ENCODE data around the gene ZFYVE28.

The ZFYVE28 gene

DNA sequence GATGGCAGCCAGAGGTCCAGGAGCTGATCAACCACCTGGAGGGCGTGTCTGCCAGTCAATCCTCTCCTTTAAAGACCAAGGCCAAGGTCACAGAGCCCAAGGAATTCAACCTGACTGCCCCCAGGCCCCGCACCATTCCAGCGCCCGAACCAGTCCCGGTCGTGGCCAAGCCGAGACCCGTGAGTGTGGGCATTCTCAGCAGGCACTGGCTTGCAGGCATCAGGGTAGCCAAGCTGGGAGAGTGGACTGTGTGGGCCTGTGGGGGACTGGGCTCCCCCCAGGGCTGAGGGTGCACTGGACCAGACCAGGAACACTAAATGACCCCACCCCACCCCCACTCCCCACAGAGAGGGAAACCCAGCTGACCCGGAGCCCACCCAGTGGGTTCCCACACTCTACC, 26.7 kb upstream of the ZFYVE28 start:
- DNase-seq (ENCODE audit: low read depth): no peak
- TF ChIP-seq, protein P1, sequence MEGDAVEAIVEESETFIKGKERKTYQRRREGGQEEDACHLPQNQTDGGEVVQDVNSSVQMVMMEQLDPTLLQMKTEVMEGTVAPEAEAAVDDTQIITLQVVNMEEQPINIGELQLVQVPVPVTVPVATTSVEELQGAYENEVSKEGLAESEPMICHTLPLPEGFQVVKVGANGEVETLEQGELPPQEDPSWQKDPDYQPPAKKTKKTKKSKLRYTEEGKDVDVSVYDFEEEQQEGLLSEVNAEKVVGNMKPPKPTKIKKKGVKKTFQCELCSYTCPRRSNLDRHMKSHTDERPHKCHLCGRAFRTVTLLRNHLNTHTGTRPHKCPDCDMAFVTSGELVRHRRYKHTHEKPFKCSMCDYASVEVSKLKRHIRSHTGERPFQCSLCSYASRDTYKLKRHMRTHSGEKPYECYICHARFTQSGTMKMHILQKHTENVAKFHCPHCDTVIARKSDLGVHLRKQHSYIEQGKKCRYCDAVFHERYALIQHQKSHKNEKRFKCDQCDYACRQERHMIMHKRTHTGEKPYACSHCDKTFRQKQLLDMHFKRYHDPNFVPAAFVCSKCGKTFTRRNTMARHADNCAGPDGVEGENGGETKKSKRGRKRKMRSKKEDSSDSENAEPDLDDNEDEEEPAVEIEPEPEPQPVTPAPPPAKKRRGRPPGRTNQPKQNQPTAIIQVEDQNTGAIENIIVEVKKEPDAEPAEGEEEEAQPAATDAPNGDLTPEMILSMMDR (IDR thresholded peaks at IDR 0.05; ENCODE audit: low read depth, low read length, missing control alignments): no peak
- no peak overlapping the region for H3K4me3 ChIP-seq (ENCODE audit: low read depth, low read length)

DNA sequence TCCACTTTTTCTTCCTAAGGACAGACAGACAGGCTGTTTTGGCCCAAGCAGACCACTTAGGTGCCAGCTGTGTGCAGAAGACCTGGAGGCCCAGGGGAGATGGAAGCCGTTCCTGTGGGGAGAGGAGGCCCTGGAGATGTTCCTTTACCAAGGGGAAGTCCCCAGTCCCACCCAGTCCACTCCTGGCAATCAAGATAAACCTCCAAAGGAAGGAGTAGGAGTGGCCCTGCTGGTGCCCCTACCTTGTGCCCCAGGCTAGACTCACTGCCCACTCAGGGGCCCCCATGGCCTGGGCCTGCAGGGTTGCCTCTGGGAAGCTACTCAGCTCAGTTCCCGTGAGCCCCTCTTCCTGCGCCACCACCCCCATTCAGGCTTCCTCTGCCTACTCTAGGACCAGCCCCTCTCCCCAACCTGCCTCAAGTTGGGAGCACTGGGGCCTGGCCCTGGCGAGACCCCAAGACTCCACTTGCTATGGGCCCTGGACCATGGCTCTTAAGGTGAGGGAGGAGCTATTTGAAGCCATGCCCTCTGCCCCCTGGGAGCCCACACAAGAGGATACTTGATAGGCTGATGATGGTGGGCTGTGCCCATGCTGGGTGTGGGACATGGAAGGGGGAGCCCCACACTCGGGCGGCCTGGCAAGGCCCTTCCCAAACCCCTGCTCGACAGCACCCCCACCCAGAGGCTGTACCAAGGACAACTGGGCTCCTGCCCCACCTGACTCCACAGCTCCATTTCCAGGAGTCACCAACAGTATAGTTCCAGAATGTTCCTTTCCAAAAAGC, 25.7 kb upstream of the ZFYVE28 start:
- no peak overlapping the region for H3K4me3 ChIP-seq (ENCODE audit: low read depth, low read length)
- no peak for DNase-seq (ENCODE audit: low read depth)
- TF ChIP-seq, protein P1 (IDR thresholded peaks at IDR 0.05; ENCODE audit: low read depth, low read length, missing control alignments): no peak

GRCh38 chr4:2443061-2443730, 24.8 kb upstream of the ZFYVE28 start:
- H3K4me3 ChIP-seq (ENCODE audit: low read depth, low read length): no peak overlapping the region
- TF ChIP-seq, protein P1 (IDR thresholded peaks at IDR 0.05; ENCODE audit: low read depth, low read length, missing control alignments): no peak
- no peak for DNase-seq (ENCODE audit: low read depth)

DNA sequence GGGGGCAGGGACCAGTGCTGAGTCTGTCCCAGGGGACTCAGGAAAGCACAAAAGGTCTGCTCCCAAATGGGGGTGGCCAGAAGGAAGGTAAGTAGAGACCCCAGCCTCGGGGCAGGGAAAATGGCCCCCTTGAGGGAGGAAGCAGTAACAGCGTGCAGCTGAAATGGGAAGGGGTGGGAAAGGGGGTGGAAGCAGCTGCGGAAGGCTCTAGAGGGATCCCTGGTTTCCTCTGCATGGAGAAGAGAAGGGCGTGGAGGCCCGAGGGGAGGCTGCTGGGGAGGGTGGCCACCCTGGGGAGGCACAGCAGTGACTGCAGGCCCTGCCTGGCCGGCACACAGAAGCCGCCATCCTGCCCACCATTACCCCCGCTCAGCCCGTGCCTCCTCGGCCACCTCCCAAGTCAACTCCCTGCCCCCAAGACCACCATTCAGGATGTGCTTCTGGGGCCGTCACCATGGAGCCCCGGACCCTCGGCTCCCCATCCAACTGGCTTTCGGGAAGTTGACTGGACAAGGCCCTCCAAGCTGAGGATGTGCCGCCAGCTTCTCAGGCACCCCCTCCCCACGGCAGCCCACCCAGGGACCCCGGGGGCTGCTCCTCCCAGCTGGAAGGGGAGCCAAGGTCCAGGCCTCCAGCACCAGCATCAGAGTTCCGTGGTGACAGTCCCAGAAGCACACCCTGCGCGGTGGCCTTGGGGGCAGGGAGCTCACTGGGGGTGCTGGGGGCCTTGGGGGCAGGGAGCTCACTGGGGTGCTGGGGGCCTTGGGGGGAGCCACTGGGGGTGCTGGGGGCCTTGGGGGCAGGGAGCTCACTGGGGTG, 23.9 kb upstream of the ZFYVE28 start:
- H3K4me3 ChIP-seq (ENCODE audit: low read depth, low read length): no peak overlapping the region
- no peak for DNase-seq (ENCODE audit: low read depth)
- TF ChIP-seq, protein P1 (IDR thresholded peaks at IDR 0.05; ENCODE audit: low read depth, low read length, missing control alignments): no peak

GRCh38 chr4:2441393-2442174, 23.1 kb upstream of the ZFYVE28 start:
- TF ChIP-seq, protein P1 (IDR thresholded peaks at IDR 0.05; ENCODE audit: low read depth, low read length, missing control alignments): peak; percentile 98
- peak; percentile 74 for DNase-seq (ENCODE audit: low read depth)
- no peak overlapping the region for H3K4me3 ChIP-seq (ENCODE audit: low read depth, low read length)
